ENCODE results near the gene FCGR3A.
A peak's percentile ranks its signal among the peaks of the same experiment; 100 is the strongest.
"Not testable (repeated sequence)": the region's sequence is repeated elsewhere in the genome, so short reads cannot be mapped to it uniquely, and the experiment has no call there.

FCGR3A gene

DNA sequence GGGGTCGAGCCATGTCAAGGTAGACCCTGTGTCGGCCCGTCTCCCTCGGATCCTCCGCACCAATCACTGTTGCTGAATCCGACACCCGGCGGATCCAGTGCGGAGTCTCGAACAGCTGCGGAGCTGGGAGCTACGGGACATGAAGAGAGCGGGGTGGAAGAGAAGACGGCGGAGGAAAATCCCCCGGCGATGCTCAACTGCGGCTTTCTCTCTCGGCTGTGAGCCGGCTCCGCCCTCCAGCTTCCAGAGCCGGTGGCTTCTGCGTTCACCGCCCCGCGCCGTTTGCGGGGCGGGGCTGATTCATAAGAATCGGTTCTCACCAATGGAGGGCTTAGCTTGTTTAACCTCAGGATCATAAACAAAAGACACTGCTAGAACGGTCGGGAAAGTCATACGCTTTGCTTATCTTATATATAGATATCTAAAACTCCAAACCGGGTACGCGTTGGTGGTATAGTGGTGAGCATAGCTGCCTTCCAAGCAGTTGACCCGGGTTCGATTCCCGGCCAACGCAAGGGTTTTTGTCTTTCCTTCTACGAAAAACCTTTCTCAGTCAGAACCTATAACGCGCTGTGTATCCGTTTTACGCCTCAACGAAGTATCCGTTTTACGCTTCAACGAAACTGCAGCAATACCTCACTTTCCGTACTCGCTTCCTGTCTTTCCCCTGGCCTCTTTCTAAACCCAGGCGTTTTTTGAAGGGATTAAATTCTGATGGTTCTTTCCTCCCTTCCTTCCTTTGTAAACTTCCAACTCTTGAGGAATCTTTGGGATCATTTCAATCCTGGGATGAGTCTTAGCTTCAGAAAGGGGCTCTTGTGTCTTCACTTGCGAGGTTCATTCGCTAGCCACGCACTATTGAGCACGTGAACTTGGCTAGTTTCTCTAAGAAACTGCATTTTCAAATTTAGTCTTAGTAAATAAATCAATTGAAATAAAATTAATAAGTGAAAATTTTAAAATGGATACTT lies 18.7 kb downstream of the FCGR3A start:
- ATAC-seq (peak; percentile 92), DNase-seq (peak; percentile 86)

DNA sequence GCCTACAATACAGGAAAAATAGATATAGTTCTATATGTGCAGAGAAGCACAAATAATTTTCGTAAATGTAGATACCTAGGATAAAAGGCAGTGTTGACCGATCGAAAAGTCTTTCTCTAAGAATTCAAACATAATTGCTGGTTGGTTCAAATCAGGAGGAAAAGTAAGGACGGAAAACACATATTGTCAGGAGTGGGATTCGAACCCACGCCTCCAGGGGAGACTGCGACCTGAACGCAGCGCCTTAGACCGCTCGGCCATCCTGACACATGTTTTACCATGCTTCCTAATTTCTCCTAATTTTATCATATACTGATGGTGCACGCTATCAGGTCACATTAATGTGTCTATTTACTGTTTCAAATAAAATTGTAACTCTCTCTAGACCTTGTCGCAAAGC lies 19.5 kb downstream of the FCGR3A start:
- DNase-seq, result peak; percentile 71

DNA sequence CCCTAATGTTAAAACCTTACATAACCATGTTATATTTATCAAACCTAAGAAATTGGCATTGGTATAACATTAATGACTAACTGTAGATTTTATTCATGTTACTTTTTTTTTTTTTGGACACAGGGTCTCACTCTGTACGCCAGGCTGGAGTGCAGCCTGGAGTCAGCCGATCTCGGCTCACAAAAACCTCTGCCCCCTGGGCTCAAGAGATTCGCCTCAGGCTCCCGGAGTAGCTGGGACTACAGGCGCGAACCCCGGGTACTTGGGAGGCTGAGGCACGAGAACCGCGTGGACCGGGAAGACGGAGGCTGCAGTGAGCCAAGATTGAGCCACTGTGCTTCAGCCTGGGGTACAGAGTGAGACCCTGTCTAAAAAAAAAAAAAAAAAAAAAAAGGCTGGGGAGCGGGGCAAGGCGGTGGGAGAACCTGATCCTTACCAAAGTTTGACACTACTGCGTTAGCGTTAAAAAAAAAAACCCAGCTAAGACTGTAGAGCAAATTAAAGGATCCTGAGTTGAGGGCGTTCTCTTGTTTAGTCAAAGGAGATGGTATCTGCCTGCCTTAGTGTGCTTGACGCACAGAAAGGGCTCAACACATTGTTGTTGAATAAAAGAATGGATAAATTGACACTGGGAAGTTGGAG lies 20.0 kb downstream of the FCGR3A start:
- not testable (repeated sequence) for DNase-seq, ATAC-seq

More for the DNA sequence above, 19.5 kb downstream of the FCGR3A start:
- peak; percentile 56 for ATAC-seq

DNA sequence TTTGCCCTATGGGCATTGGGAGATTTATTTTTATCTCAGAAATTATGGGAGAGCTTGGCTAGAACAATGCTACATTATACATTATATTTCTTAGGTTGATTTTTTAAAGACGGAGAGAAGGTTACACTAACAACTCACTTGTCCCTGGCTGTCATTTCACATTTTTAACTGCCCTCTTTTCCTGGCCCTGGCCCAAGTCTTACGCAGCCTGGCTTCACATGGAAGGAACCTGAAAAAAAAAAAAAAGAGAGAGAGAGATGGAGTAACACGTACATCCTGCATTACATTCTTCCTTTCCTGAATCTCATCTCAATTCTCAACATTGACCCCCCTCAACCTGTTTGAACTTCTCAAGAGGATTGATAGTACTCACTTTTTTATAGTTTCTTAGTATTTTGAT lies 21.1 kb downstream of the FCGR3A start:
- DNase-seq, ATAC-seq: not testable (repeated sequence)

DNA sequence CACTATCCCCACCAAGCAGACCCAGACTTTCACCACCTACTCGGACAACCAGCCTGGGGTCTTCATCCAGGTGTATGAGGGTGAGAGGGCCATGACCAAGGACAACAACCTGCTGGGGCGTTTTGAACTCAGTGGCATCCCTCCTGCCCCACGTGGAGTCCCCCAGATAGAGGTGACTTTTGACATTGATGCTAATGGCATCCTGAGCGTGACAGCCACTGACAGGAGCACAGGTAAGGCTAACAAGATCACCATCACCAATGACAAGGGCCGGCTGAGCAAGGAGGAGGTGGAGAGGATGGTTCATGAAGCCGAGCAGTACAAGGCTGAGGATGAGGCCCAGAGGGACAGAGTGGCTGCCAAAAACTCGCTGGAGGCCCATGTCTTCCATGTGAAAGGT lies 23.7 kb downstream of the FCGR3A start:
- not testable (repeated sequence) for ATAC-seq, DNase-seq

DNA sequence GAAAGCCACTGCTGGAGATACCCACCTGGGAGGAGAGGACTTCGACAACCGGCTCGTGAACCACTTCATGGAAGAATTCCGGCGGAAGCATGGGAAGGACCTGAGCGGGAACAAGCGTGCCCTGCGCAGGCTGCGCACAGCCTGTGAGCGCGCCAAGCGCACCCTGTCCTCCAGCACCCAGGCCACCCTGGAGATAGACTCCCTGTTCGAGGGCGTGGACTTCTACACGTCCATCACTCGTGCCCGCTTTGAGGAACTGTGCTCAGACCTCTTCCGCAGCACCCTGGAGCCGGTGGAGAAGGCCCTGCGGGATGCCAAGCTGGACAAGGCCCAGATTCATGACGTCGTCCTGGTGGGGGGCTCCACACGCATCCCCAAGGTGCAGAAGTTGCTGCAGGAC lies 24.3 kb downstream of the FCGR3A start:
- DNase-seq, ATAC-seq: not testable (repeated sequence)

DNA sequence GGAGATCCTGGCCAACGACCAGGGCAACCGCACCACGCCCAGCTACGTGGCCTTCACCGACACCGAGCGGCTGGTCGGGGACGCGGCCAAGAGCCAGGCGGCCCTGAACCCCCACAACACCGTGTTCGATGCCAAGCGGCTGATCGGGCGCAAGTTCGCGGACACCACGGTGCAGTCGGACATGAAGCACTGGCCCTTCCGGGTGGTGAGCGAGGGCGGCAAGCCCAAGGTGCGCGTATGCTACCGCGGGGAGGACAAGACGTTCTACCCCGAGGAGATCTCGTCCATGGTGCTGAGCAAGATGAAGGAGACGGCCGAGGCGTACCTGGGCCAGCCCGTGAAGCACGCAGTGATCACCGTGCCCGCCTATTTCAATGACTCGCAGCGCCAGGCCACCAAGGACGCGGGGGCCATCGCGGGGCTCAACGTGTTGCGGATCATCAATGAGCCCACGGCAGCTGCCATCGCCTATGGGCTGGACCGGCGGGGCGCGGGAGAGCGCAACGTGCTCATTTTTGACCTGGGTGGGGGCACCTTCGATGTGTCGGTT lies 24.8 kb downstream of the FCGR3A start:
- ATAC-seq, result peak; percentile 8
- not testable (repeated sequence) for DNase-seq

DNA sequence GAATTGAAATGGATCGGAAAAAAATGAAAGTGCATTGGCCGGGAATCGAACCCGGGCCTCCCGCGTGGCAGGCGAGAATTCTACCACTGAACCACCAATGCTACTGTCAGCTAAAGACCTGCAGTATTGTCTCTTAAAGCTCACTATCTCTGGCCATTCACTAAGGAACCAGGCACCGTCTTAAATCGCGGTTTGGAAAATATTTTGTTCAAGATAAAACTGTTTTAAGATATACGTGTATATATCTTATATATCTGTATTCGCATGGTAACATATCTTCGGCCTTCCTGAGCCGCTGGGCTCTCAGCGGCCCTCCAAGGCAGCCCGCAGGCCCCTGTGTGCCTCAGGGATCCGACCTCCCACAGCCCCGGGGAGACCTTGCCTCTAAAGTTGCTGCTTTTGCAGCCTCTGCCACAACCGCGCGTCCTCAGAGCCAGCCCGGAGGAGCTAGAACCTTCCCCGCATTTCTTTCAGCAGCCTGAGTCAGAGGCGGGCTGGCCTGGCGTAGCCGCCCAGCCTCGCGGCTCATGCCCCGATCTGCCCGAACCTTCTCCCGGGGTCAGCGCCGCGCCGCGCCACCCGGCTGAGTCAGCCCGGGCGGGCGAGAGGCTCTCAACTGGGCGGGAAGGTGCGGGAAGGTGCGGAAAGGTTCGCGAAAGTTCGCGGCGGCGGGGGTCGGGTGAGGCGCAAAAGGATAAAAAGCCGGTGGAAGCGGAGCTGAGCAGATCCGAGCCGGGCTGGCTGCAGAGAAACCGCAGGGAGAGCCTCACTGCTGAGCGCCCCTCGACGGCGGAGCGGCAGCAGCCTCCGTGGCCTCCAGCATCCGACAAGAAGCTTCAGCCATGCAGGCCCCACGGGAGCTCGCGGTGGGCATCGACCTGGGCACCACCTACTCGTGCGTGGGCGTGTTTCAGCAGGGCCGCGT lies 25.5 kb downstream of the FCGR3A start, which contains the start of gene HSPA6:
HSPA6 (plus strand) TSS at position 724 of the 925 bp plus-strand sequence; CDS start at position 843, 119 bp downstream.
- ATAC-seq, result peak; percentile 76
- DNase-seq, result peak; percentile 74

DNA sequence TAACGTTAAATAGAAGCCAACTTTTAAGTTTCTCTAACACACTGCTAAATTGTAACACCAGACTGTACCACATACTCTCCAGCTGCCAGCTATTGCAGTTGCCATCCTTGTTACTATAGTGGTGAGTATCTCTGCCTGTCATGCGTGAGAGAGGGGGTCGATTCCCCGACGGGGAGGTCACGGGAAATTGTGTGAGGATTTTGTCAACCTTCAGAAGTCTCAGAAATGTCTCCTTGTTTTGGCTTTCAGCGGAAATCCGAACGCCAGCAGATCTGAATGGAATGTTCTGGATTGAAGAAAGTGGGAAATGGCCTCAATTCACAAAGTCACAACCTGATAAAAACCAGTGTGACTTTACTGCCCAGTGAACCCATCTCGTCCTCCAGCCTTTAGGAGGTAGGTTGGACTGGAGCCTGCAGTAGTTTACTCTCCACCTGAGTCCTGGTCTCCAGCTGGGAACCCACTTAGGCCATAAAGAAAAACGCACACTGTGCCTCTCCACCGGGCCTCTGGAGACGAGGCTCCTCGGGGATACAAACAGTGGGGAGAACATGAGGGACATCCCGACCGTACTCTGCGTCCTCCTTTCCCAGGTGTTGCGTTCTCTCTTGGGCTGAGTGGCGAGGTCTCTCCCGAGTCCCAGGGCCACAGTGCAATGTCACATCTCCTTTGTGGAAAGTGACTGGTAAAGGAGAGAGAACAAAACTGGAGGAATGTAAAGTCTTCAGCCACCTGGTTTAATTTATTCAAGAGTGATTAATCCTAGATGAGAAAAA lies 26.4 kb downstream of the FCGR3A start:
- not testable (repeated sequence) for ATAC-seq, DNase-seq

DNA sequence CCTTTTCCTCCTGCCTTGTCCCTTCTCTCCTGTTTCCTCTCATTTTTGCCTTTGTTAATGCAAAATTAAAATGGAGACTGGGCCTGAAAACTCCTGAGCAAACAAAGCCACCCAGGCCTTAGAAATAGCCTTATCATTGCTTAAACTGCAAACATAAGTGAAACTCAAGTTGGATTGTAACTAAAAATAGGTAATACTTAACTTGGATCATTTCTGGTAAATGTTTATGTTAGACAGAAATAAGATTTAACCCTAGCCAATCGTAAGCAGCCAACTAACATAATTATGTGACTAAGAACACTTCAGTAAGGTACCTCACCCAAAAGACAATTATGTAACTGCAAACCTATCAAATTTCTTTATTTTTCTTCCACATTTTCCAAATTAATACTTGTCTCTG lies 35.7 kb downstream of the FCGR3A start:
- ATAC-seq, DNase-seq: not testable (repeated sequence)

DNA sequence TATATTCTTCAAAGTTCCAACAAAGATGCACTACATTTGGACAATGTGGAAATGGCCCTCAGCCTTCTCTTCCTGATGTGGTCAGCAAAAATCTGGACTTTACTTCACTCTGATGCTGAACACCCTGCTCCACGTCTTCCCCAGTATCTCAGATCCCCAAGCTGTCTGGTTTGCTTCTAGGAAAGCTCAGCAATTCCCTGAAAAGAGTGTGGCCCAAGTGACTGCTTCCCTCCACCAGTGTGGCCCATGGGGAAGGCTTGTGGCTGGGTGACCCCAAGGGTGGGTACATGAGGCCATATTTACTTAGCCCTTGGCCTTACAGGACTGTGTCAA lies 36.2 kb downstream of the FCGR3A start:
- not testable (repeated sequence) for ATAC-seq, DNase-seq

DNA sequence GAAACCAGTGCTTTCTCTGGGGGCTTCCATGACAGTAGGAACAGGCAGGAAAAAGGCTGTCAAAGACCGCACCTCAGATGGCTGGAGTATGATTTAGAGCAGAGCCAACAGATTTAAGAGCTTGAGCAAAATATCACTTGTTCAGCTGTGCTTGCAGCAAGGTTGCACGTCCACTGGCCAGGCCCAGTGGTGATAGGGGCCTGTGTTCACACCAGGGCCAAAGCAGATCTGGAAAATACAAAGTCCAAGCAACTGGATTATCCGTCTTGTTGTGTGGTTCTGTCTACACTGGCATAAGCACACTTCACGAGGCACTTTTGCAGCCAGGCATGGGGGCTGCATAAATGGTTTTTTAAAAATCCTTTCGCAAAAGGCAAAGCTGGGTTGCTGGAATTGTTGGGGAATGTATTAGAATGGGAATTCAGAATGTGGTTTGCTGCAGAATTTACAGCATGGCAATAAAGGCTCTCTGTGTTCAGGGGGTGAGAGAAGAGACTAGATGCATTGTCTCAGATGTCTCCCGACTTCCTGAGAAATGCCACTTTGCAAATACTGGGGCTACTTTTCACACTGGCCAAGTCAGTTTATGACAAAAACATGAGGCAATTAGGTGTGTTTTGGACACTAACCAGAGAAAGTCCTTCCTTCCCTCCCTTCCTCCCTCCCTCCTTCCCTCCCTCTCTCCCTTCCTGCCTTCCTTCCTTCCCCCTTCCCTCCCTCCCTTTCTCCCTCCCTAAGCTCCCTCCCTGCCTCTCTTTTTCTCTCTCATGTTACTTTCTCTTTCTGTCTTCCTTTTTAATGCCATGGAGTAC lies 36.8 kb downstream of the FCGR3A start:
- DNase-seq, ATAC-seq: not testable (repeated sequence)

DNA sequence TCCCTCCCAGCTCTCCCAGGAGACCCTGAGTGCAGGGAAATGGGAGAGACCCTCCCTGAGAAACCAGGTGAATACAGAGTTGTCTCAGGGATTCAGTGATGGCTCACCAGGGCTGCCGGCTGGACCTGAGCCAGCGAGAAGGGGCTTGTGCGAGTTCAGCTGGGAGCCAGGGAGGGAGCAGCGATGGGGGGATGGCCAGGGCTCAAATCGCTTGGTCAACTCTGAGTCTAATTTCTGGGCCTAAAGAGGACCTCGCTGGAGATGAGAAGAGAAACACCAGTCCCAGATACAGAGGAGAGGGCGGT lies 37.9 kb downstream of the FCGR3A start:
- ATAC-seq (no peak), DNase-seq (no peak)

DNA sequence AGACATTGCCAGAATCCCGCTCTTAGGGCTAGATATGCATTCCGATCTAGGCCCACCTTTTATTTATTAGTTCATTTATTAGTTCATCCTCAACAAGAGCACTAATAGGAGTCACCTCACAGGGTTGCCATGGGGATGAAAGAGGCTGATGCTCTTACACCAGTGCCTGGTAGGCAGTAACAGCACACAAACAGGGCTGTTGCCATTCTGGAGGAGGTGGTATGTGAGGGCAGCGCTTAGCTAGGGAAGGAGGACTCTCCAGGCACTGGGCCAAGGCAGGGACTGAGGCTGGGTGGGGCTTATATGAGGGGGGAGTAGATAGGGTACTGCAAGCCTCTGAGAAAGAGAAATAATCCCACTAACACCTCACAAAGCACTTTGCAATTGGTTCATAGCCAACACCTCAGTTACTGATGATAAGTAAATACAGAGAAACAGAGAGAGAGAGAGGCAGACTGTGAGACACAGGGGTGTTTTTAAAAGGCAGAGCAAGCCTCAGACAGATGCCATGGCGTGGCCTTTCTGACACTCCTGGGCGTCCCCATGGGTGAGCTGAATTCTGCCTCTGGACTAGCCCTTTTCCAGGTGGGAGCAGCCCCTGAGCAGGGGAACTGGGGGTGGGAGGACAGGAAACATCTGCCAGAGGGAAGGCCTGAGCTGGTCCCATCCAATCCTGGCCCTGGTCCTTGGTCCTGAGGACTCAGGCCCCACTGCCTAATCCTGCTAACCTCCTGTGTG lies 38.4 kb downstream of the FCGR3A start:
- ATAC-seq, result no peak
- DNase-seq, result no peak

DNA sequence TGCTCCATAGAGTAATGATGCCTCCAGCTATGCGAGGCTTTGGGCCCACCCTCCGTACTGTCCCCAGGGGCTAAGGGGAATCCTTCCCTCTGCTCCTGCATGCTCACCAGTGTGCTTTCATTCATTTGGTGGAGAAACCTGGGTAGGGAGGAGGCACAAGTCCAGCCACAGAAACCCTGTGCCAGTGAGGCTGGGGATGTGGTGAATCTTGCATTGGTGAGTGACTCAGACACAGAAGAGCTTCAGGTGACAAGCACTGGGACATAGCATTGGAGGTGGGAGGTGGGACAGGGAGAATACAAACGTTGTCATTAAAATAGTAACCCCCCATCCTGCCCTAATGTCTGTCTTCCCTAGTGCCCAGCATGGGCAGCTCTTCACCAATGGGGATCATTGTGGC lies 39.1 kb downstream of the FCGR3A start:
- ATAC-seq (no peak), DNase-seq (no peak)

DNA sequence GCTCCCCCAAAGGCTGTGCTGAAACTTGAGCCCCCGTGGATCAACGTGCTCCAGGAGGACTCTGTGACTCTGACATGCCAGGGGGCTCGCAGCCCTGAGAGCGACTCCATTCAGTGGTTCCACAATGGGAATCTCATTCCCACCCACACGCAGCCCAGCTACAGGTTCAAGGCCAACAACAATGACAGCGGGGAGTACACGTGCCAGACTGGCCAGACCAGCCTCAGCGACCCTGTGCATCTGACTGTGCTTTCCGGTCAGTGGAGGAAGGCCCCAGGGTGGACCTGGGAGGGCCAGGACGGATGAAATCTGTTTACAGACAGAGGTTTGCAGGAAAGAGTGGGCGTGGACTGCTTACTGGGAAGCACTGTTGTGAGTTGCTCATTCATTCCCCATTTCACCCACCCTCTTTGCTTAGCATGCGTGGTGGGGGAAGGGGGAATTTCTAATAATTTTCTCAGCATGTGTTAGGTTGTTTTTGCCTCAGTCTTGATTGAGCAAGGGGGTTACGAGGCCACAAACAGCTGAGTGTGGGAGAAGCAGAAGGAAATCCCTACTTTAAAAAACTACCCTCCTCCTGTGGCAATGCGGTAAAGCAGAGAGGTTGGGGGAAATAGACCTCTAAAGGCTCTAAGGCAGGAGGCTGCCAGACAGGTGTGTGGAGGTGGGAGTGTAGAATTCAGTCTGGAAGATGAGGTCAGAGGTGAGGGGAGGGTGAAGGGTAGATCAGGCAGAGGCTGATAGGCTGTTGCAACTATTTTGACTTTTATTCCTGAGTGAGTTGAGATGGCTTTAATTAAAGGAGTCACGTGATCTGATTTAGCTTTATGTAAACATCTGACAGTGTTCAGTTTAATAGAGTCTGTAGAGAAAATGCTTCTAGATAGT lies 43.0 kb downstream of the FCGR3A start:
- DNase-seq (no peak), ATAC-seq (peak; percentile 37)

DNA sequence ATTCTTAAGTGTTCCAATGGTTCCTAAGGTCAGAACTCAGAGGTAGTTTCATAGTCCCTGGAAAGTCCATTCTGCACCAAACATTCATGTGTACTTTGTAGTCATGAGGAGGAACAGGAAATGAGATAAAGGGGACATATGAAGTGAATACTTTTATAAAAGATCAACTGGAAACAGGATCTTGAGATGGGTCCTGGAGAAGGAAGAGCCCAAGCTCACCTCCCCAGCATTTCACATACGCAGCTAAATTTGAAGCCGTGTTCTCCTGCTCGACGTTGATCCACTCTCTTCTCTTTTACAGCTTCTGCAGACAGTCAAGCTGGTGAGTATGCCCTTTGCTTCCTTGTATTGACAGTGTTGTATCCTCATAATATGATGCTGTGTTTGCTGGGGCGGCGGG lies 43.9 kb downstream of the FCGR3A start:
- ATAC-seq, result no peak
- DNase-seq, result no peak

DNA sequence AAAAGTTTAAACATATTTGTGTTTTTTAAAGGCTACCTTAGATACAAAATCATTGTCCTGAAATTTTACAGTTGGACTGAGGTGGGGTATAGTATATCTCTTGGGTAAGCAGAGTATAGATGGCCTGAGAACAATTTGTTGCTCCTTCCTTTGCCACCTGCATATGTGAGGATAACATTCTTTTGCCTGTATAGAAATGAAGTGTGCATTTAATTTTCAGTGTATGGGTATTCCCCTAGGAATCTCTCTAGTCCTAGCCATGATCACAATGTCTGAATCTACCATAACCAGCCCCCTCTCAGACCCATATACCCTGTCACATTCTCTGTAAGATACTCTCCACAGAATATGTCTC lies 46.2 kb downstream of the FCGR3A start:
- no peak for ATAC-seq
- DNase-seq, result no peak

Measured in stimulated activated naive CD8-positive, alpha-beta T cell treated with anti-CD3 and anti-CD28 coated beads, Interleukin-15, Interleukin-2, amounts not matched to agents 100 U/mL and 50 U/mL, for 24 hours (primary cell).